GM23338 (cell line): ENCODE measurements around the gene E4F1. TPM values are rescaled to one million over a fixed set of nuclear protein-coding genes. Genes with fewer than 3 reads are reported as not detected.

Experiments
- ATAC-seq: fragments of 200-7000 bp; cut with Tn5 transposase; 3 replicates; pipeline ENCODE4 v1.9.1; 2020
- DNase-seq: peaks from one replicate; pipeline ENCODE4 v3.0.0-alpha.2; 2015; ENCODE audit warnings: low spot score
- H2AFZ ChIP-seq: fragments of 200-600 bp; sonication (generic); 2 replicates; pipeline ENCODE4 v1.8.0; 2016; ENCODE audit warnings: antibody characterized with exemption, mild to moderate bottlenecking, moderate library complexity
- H3F3A ChIP-seq: fragments of 200-600 bp; sonication (generic); replicated peaks from 2 replicates; pipeline ENCODE4 v1.8.0; 2017; ENCODE audit warnings: antibody characterized with exemption, mixed run types, low read depth
- H3K27ac ChIP-seq: fragments of 200-600 bp; sonication (generic); 2 replicates; pipeline ENCODE4 v1.6.1; 2016; ENCODE audit warnings: low read depth
- H3K27me3 ChIP-seq: fragments of 200-600 bp; sonication (generic); 2 replicates; pipeline ENCODE4 v1.8.0; 2016; ENCODE audit warnings: mild to moderate bottlenecking, mixed run types, moderate library complexity; ENCODE audit not compliant: insufficient read depth
- H3K36me3 ChIP-seq: fragments of 200-600 bp; sonication (generic); 2 replicates; pipeline ENCODE4 v1.8.0; 2016; ENCODE audit warnings: mild to moderate bottlenecking; ENCODE audit not compliant: insufficient read depth
- H3K4me1 ChIP-seq: fragments of 200-600 bp; sonication (generic); 2 replicates; pipeline ENCODE4 v1.8.0; 2016; ENCODE audit warnings: mild to moderate bottlenecking, moderate library complexity; ENCODE audit not compliant: insufficient read depth
- H3K4me2 ChIP-seq: fragments of 200-600 bp; sonication (generic); 2 replicates; pipeline ENCODE4 v1.7.1; 2017; ENCODE audit warnings: mixed run types
- H3K4me3 ChIP-seq: fragments of 200-600 bp; sonication (generic); 2 replicates; pipeline ENCODE4 v1.6.1; 2016; ENCODE audit warnings: mixed run types
- H3K79me2 ChIP-seq: fragments of 200-600 bp; sonication (generic); replicated peaks from 2 replicates; pipeline ENCODE4 v1.8.0; 2017; ENCODE audit warnings: mild to moderate bottlenecking; ENCODE audit not compliant: insufficient read depth
- H3K9me2 ChIP-seq: fragments of 200-600 bp; sonication (generic); 2 replicates; pipeline ENCODE4 v1.8.0; 2017; ENCODE audit not compliant: insufficient read depth
- H4K20me1 ChIP-seq: fragments of 200-600 bp; sonication (generic); replicated peaks from 2 replicates; pipeline ENCODE4 v1.8.0; 2017; ENCODE audit warnings: mild to moderate bottlenecking; ENCODE audit not compliant: insufficient read depth
- H3K27ac Mint-ChIP-seq: 2 replicates; pipeline ENCODE4 v1.8.0; 2020; ENCODE audit warnings: inconsistent platforms, mild to moderate bottlenecking, moderate library complexity, mixed read lengths
- H3K27me3 Mint-ChIP-seq: 3 replicates; pipeline ENCODE4 v1.8.0; 2022; ENCODE audit warnings: low read depth, mild to moderate bottlenecking, moderate library complexity, mixed read lengths, inconsistent platforms; ENCODE audit not compliant: insufficient read depth, poor library complexity
- H3K36me3 Mint-ChIP-seq: 3 replicates; pipeline ENCODE4 v1.8.0; 2021; ENCODE audit warnings: low read depth, mild to moderate bottlenecking, inconsistent platforms, moderate library complexity, mixed read lengths
- H3K4me1 Mint-ChIP-seq: 3 replicates; pipeline ENCODE4 v1.8.0; 2020; ENCODE audit warnings: mild to moderate bottlenecking, inconsistent platforms, mixed read lengths
- H3K4me3 Mint-ChIP-seq: 3 replicates; pipeline ENCODE4 v1.8.0; 2021; ENCODE audit warnings: moderate library complexity, mild to moderate bottlenecking, inconsistent platforms, mixed read lengths
- H3K9me3 Mint-ChIP-seq: 3 replicates; pipeline ENCODE4 v1.8.0; 2020; ENCODE audit warnings: moderate library complexity, mild to moderate bottlenecking, inconsistent platforms, mixed read lengths
- ETS1 ChIP-seq: IDR thresholded peaks from 2 replicates; pipeline ENCODE4 v1.6.1; 2016; ENCODE audit warnings: antibody characterized with exemption
- EZH2 ChIP-seq: fragments of 200-600 bp; sonication (generic); IDR thresholded peaks from one replicate; pipeline ENCODE4 v1.8.0; 2017; ENCODE audit warnings: antibody characterized with exemption, mild to moderate bottlenecking, low read depth; ENCODE audit not compliant: unreplicated experiment
- EZH2phosphoT487 ChIP-seq: fragments of 200-600 bp; sonication (generic); IDR thresholded peaks from one replicate; pipeline ENCODE4 v1.8.1; 2018; ENCODE audit warnings: antibody characterized with exemption; ENCODE audit not compliant: unreplicated experiment
- NANOG ChIP-seq: IDR thresholded peaks from 2 replicates; pipeline ENCODE4 v1.6.1; 2016; ENCODE audit warnings: antibody characterized with exemption, borderline replicate concordance
- polyA plus RNA-seq: library from polyadenylated mRNA; unstranded; fragments of >200 nt; fragmentation: Nextera tagmentation; extraction: Ambion mirVana; gene quantifications from 2 replicates; pipeline ENCODE4 v1.2.1, GENCODE V29; 2016
- total RNA-seq: library from RNA; depleted of rRNA; stranded (reverse); fragments of >200 nt; shearing (Covaris generic); gene quantifications from 2 replicates; pipeline ENCODE4 v1.2.3, GENCODE V29; 2014
- TF ChIP-seq, protein P1 (sequence below): IDR thresholded peaks from one replicate; pipeline ENCODE4 v1.6.1; 2018; ENCODE audit warnings: antibody characterized with exemption; ENCODE audit not compliant: unreplicated experiment
- TF ChIP-seq, protein P2 (sequence below), 2 experiments: fragments of 200-600 bp in 1 of 2; sonication (generic) in 1 of 2; conservative IDR thresholded peaks; 2 replicates each; pipeline versions ENCODE4 v1.5.1 to v1.6.1; 2016 to 2017; ENCODE audit warnings: antibody characterized with exemption in 2 of 2, low read depth in 2 of 2, mild to moderate bottlenecking in 2 of 2, moderate library complexity in 1 of 2

E4F1 gene
- total and polyA plus RNA-seq, 2 experiments from 2014 or later = 22.6 to 45.5 TPM

- Mint-ChIP-seq H3K27ac (no peak overlapping the region), H3K4me3 (no peak overlapping the region), H3K36me3 (no peaks in the 10 kb centered on the region; the same call in 2 of the 3 replicates), H3K9me3 (no peaks in the 10 kb centered on the region), H3K4me1 (peaks cover 12% of the 10 kb centered on the region), H3K27me3 (peaks cover 7% of the 10 kb centered on the region)
- Histone ChIP-seq H3K4me2 (no peak overlapping the region), H3K36me3 (no peaks in the 10 kb centered on the region), H4K20me1 (peaks cover 9% of the 10 kb centered on the region; the same call in 1 of the 2 replicates), H2AFZ (no peak overlapping the region), H3K4me1 (peaks cover 4% of the 10 kb centered on the region; the same call in 1 of the 2 replicates), H3K4me3 (no peak overlapping the region), H3K27me3 (no peaks in the 10 kb centered on the region), H3K27ac (no peak overlapping the region), H3K79me2 (peaks cover 13% of the 10 kb centered on the region), H3F3A (0 out of 2 replicates have a peak, but pooled peaks cover 3% of the 10 kb centered on the region), H3K9me2 (no peaks in the 10 kb centered on the region)
- TF ChIP-seq, protein P1, sequence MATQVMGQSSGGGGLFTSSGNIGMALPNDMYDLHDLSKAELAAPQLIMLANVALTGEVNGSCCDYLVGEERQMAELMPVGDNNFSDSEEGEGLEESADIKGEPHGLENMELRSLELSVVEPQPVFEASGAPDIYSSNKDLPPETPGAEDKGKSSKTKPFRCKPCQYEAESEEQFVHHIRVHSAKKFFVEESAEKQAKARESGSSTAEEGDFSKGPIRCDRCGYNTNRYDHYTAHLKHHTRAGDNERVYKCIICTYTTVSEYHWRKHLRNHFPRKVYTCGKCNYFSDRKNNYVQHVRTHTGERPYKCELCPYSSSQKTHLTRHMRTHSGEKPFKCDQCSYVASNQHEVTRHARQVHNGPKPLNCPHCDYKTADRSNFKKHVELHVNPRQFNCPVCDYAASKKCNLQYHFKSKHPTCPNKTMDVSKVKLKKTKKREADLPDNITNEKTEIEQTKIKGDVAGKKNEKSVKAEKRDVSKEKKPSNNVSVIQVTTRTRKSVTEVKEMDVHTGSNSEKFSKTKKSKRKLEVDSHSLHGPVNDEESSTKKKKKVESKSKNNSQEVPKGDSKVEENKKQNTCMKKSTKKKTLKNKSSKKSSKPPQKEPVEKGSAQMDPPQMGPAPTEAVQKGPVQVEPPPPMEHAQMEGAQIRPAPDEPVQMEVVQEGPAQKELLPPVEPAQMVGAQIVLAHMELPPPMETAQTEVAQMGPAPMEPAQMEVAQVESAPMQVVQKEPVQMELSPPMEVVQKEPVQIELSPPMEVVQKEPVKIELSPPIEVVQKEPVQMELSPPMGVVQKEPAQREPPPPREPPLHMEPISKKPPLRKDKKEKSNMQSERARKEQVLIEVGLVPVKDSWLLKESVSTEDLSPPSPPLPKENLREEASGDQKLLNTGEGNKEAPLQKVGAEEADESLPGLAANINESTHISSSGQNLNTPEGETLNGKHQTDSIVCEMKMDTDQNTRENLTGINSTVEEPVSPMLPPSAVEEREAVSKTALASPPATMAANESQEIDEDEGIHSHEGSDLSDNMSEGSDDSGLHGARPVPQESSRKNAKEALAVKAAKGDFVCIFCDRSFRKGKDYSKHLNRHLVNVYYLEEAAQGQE = no peak
- no peak for TF ChIP-seq ETS1
- ATAC-seq (no peak), DNase-seq (no peak)
Observed at GRCh38 chr16:2273931-2274330, 50.5 kb downstream of the E4F1 start.

- Histone ChIP-seq H3F3A (no peaks in the 10 kb centered on the region), H3K79me2 (no peaks in the 10 kb centered on the region), H3K27ac (no peak overlapping the region), H3K9me2 (no peaks in the 10 kb centered on the region), H3K4me1 (no peaks in the 10 kb centered on the region), H3K36me3 (no peaks in the 10 kb centered on the region), H3K4me2 (no peak overlapping the region), H3K27me3 (no peaks in the 10 kb centered on the region), H3K4me3 (no peak overlapping the region), H2AFZ (no peak overlapping the region), H4K20me1 (no peaks in the 10 kb centered on the region)
- Mint-ChIP-seq H3K4me3 (no peak overlapping the region; the same call in 2 of the 3 replicates), H3K27me3 (peaks cover 7% of the 10 kb centered on the region), H3K27ac (no peak overlapping the region), H3K9me3 (no peaks in the 10 kb centered on the region), H3K36me3 (no peaks in the 10 kb centered on the region; the same call in 2 of the 3 replicates), H3K4me1 (peaks cover 8% of the 10 kb centered on the region; the same call in 2 of the 3 replicates)
- no peak for ATAC-seq
- DNase-seq = no peak
- no peak for TF ChIP-seq NANOG
- TF ChIP-seq EZH2 = no peak
- TF ChIP-seq EZH2phosphoT487 = no peak
- TF ChIP-seq, protein P1 = no peak
- TF ChIP-seq, protein P2, sequence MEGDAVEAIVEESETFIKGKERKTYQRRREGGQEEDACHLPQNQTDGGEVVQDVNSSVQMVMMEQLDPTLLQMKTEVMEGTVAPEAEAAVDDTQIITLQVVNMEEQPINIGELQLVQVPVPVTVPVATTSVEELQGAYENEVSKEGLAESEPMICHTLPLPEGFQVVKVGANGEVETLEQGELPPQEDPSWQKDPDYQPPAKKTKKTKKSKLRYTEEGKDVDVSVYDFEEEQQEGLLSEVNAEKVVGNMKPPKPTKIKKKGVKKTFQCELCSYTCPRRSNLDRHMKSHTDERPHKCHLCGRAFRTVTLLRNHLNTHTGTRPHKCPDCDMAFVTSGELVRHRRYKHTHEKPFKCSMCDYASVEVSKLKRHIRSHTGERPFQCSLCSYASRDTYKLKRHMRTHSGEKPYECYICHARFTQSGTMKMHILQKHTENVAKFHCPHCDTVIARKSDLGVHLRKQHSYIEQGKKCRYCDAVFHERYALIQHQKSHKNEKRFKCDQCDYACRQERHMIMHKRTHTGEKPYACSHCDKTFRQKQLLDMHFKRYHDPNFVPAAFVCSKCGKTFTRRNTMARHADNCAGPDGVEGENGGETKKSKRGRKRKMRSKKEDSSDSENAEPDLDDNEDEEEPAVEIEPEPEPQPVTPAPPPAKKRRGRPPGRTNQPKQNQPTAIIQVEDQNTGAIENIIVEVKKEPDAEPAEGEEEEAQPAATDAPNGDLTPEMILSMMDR (conservative IDR thresholded peaks at IDR 0.05; ENCODE audit: low read depth in 2 of 2) = no peak
Observed at GRCh38 chr16:2275476-2276367, 52.3 kb downstream of the E4F1 start.
